K562 (cell line): Measurements from ENCODE around the gene FOSL2. TPM values are rescaled to one million over a fixed set of nuclear protein-coding genes. Genes with fewer than 3 reads are reported as not detected.
A peak's percentile ranks its signal among the peaks of the same experiment; 100 is the strongest.

ENCODE experiments used
- ARID4B ChIP-seq: sonication (generic); formaldehyde crosslinking; IDR thresholded peaks from 2 replicates; pipeline ENCODE4 v1.8.0; 2022; ENCODE audit warnings: mild to moderate bottlenecking, missing genetic modification reagents
- CTCF ChIP-seq, 3 experiments: IDR thresholded peaks in 2 of 3; conservative IDR thresholded peaks in 1 of 3; 2 replicates each; pipeline ENCODE4 v1.5.1; 2011 to 2012; ENCODE audit warnings: low read length in 3 of 3, mild to moderate bottlenecking in 3 of 3, control low read depth in 2 of 3, improper control_type of control experiment in 1 of 3, inconsistent platforms in 1 of 3, low read depth in 1 of 3, mixed read lengths in 1 of 3, moderate library complexity in 1 of 3; ENCODE audit not compliant: insufficient read depth in 2 of 3
- E2F6 ChIP-seq, 2 experiments: IDR thresholded peaks; 2 replicates each; pipeline ENCODE4 v1.6.1; 2011; ENCODE audit warnings: borderline replicate concordance in 1 of 2, control low read depth in 1 of 2, low read depth in 1 of 2, low read length in 1 of 2, mild to moderate bottlenecking in 1 of 2, mixed read lengths in 1 of 2, moderate library complexity in 1 of 2; ENCODE audit not compliant: insufficient read depth in 1 of 2, insufficient read length in 1 of 2, poor library complexity in 1 of 2, severe bottlenecking in 1 of 2; ENCODE audit errors: extremely low read depth in 1 of 2
- EGR1 ChIP-seq: fragments of 450-650 bp; conservative IDR thresholded peaks from 2 replicates; pipeline ENCODE4 v1.6.1; 2017; ENCODE audit warnings: mild to moderate bottlenecking
- GATA2 ChIP-seq: sonication (generic); formaldehyde crosslinking; IDR thresholded peaks from 2 replicates; pipeline ENCODE4 v1.4.0; 2020; ENCODE audit warnings: mild to moderate bottlenecking, missing genetic modification reagents
- HNRNPL ChIP-seq: fragments of 200-400 bp; formaldehyde crosslinking; IDR thresholded peaks from 2 replicates; pipeline ENCODE4 v1.6.1; 2017; ENCODE audit warnings: low read depth, mild to moderate bottlenecking, low read length
- POLR2G ChIP-seq: fragments of 200-400 bp; formaldehyde crosslinking; IDR thresholded peaks from 2 replicates; pipeline ENCODE4 v1.6.1; 2017; ENCODE audit warnings: low read depth, mild to moderate bottlenecking, antibody characterized with exemption, low read length, moderate library complexity
- SNIP1 ChIP-seq: fragments of 450-650 bp; IDR thresholded peaks from 2 replicates; pipeline ENCODE4 v1.7.1; 2017; ENCODE audit warnings: low read depth, mild to moderate bottlenecking
- TSC22D4 ChIP-seq: fragments of 450-650 bp; IDR thresholded peaks from 2 replicates; pipeline ENCODE4 v1.6.1; 2016; ENCODE audit warnings: missing genetic modification characterization, missing biosample characterization, control low read depth
- ZBTB11 ChIP-seq, 3 experiments: fragments of 200-800 bp in 1 of 3; fragments of 250-450 bp in 1 of 3; fragments of 450-650 bp in 1 of 3; sonication (Bioruptor Pico) in 1 of 3; sonication (Bioruptor generic) in 1 of 3; formaldehyde crosslinking in 1 of 3; IDR thresholded peaks; 2 replicates each; pipeline versions ENCODE4 v1.6.1 to v1.8.0; 2016 to 2022; ENCODE audit warnings: mild to moderate bottlenecking in 2 of 3, missing genetic modification characterization in 2 of 3, missing compliant biosample characterization in 1 of 3, moderate library complexity in 1 of 3
- ZBTB12 ChIP-seq: fragments of 250-450 bp; sonication (Bioruptor Pico); IDR thresholded peaks from 2 replicates; pipeline ENCODE4 v1.4.0; 2020
- ZNF57 ChIP-seq: fragments of 450-650 bp; formaldehyde crosslinking; IDR thresholded peaks from 2 replicates; pipeline ENCODE4 v1.4.0; 2020; ENCODE audit warnings: mild to moderate bottlenecking, moderate library complexity
- polyA plus RNA-seq, 8 experiments: library from polyadenylated mRNA; depleted of rRNA in 4 of 8; stranded (reverse) in 5 of 8; unstranded in 3 of 8; fragments of >200 nt; fragmentation: Nextera tagmentation in 2 of 8; fragmentation: Illumina TruSeq in 1 of 8; extraction: Ambion mirVana in 2 of 8; extraction: Trizol in 1 of 8; gene quantifications; 2 replicates each; pipeline versions ENCODE4 v1.2.1 to v1.2.3, GENCODE V29; 2011 to 2014; ENCODE audit warnings: inconsistent platforms in 1 of 8, missing spikeins in 1 of 8
- total RNA-seq, 7 experiments: library from RNA; depleted of rRNA in 6 of 7; stranded (reverse); fragments of >200 nt in 6 of 7; fragmentation: Illumina TruSeq in 2 of 7; extraction: Trizol in 2 of 7; gene quantifications; 2 replicates each; pipeline versions ENCODE4 v1.2.1 to v1.2.3, GENCODE V29; 2011 to 2021; ENCODE audit warnings: low replicate concordance in 1 of 7

The FOSL2 gene
- total and polyA plus RNA-seq, 9 of the 15 experiments (the other 6 are each of a cell fraction or from before 2014, with no cell fraction given): 0.04 to 2.9 (median 0.80) TPM

GRCh38 chr2:28390746-28391563 lies 1.7 kb upstream of the FOSL2 start (continued):
- no peak for TF ChIP-seq CTCF (IDR thresholded peaks at IDR 0.05 in 2 of 3, conservative IDR thresholded peaks at IDR 0.05 in 1 of 3; ENCODE audit: insufficient read depth in 2 of 3, low read depth in 1 of 3, low read length in 3 of 3)
- no peak for TF ChIP-seq TSC22D4 (tag)
- TF ChIP-seq POLR2G: no peak
- TF ChIP-seq HNRNPL: no peak
- TF ChIP-seq ARID4B (CRISPR knock-in tag): no peak; the same call in 1 of the 2 replicates
- 0 out of 6 replicates have a peak, but pooled peaks of 1 of the 3 experiments have one; percentile 40 for TF ChIP-seq ZBTB11 (CRISPR knock-in tag; IDR thresholded peaks at IDR 0.05)
- peak in 1 of 2 experiments; percentile 24 for TF ChIP-seq E2F6 (IDR thresholded peaks at IDR 0.05; ENCODE audit: borderline replicate concordance in 1 of 2, extremely low read depth in 1 of 2, insufficient read depth in 1 of 2, insufficient read length in 1 of 2, low read depth in 1 of 2, low read length in 1 of 2, poor library complexity in 1 of 2, severe bottlenecking in 1 of 2)
- no peak for TF ChIP-seq EGR1
- TF ChIP-seq SNIP1: no peak
- TF ChIP-seq GATA2: no peak
- TF ChIP-seq ZNF57 (CRISPR knock-in tag): 0 out of 2 replicates have a peak, but pooled peaks have one; percentile 47
- no peak for TF ChIP-seq ZBTB12 (CRISPR knock-in tag)
